Peyer's patch (tissue), 4 donors: ENCODE data around the gene LRRC8C.

Experiments
- CTCF ChIP-seq, 6 experiments: fragments of 450-650 bp in 4 of 6; fragments of 200-600 bp in 2 of 6; sonication (generic) in 1 of 6; IDR thresholded peaks; one replicate each; pipeline ENCODE4 v1.5.1; 2017 to 2019; ENCODE audit warnings: antibody characterized with exemption in 6 of 6, mild to moderate bottlenecking in 3 of 6, moderate library complexity in 1 of 6
- POLR2A ChIP-seq, 2 donors: fragments of 450-650 bp; IDR thresholded peaks; one replicate each; pipeline ENCODE4 v1.5.1; 2017; ENCODE audit warnings: antibody characterized with exemption in 2 of 2, mild to moderate bottlenecking in 2 of 2, moderate library complexity in 2 of 2

- TF ChIP-seq POLR2A (IDR thresholded peaks at IDR 0.05): no peak
- no peak for TF ChIP-seq CTCF (IDR thresholded peaks at IDR 0.05)
Measured at GRCh38 chr1:89596698-89597097, 36.2 kb upstream of the LRRC8C start.
